Activated naive CD4-positive, alpha-beta T cell treated with anti-CD3 and anti-CD28 coated beads, Interleukin-2, amount 50 U/mL, for 16 hours (primary cell): Measurements from ENCODE around the gene PDZD7.
"Not testable (repeated sequence)": the region's sequence is repeated elsewhere in the genome, so short reads cannot be mapped to it uniquely, and the experiment has no call there.

Source experiments
- DNase-seq: peaks from one replicate; pipeline ENCODE4 v3.0.0-alpha.2; 2020

PDZD7 gene

GRCh38 chr10:101038484-101038883 is 7.6 kb upstream of the PDZD7 start:
- DNase-seq, result no peak

DNA sequence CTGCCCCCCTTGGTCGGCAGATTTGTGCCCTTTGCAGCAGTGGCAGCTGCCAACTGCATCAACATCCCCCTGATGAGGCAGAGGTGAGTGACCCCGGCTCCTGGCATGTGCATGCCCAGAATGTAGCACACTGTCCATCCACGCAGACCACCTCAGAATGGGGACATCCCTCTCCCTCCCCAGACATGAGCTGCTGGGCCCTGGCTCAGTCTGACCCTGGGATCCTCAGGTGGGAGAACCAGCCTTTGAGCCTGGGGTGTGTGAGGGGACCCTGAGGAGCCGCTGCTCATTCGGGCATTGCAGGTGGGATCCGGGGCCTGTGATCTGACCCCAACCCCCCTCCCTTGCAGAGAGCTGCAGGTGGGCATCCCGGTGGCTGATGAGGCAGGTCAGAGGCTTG is 5.8 kb upstream of the PDZD7 start:
- no peak for DNase-seq

- DNase-seq, result no peak
Measured at GRCh38 chr10:101035916-101036702, 5.2 kb upstream of the PDZD7 start.

GRCh38 chr10:101035314-101035713 is 4.4 kb upstream of the PDZD7 start:
- DNase-seq, result no peak

DNA sequence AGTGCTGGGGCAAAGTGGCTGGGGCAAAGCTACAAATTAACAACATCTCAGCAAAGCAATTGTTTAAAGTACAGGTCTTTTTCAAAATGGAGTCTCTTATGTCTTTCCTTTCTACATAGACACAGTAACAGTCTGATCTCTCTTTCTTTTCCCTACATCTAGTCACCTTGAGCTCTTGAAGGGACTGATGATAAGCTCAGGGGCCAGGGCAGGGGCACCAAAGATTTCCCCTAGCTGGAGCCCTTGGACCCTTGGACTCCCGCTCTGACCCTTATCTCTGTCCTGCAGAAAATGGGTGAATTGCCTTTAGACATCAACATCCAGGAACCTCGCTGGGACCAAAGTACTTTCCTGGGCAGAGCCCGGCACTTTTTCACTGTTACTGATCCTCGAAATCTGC is 3.5 kb upstream of the PDZD7 start:
- not testable (repeated sequence) for DNase-seq

GRCh38 chr10:101033276-101033675 is 2.3 kb upstream of the PDZD7 start:
- DNase-seq, result no peak

- DNase-seq, result peak; percentile 34
Measured at GRCh38 chr10:101032637-101033224, 1.8 kb upstream of the PDZD7 start.

DNA sequence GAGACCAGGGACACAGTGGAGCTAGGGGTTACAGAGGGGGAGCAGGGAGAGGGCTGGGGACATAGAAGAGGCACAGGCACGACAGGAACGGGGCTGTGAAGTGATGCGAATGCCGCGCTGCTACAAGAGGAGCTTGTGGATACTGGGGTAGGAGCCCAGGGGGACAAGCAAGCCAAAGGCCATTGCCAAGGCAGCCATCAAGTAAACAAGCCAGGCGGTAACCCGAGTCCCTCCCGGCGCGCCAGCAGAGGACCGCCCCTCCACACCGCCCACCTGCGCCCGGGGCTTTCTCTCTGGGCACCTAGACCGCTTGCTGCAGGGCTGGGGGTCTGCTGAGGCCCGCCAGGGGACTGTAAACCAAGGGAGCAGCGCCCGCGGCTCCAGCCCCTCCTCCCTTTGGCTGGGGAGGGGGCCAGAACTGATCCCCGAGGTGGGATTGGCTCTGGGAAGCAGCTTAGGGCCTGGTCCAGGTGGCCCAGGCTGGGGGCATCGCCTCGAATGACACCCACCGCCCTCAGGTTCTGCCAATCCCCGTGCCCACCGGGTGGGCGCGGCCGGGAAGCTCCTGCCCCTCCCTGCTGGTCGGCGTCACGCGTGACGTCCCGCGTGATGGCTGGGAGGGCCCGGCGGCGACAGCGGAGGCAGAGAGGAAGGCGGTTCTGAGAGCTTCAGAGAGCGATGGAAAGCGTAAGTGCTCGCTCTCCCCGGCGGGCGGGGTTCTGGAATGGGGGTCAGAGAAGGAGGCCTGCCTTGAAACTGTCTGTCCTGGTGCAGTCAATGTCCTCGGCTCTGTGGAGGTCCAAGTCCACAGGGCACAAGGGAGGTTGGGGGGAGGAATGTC is 1.1 kb upstream of the PDZD7 start:
- peak; percentile 74 for DNase-seq

DNA sequence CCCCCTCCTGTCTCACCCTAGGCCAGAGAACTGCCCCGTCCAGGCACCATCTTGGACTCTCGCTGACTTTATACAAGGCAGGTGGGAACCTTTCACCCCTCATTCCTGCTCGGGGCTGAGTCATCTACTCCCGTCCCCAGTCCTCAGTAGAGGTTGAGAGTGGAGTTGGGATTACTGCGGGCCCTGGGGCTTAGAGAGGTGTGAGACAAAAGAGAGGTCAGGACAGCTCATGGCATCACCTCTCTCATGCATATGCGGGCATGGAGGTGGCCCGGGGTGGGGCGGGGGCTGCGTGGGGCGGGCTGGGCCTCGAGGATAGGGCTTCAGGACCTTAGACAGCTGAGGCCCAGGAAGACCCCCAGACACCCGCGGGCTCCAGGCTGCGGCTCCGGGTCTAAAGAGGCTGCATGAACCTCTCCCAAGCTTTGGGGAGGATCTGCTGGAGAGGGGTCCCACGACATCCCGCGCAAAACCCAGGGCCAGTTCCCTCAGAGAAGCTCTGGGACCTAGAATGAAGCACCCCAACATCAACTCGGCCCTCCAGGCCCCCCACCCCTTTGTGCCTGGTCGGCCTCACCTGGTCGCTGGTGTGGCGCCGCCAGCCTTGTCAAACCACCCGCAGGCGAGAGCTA is 317 bp downstream of the PDZD7 start:
- DNase-seq, result no peak

GRCh38 chr10:101029520-101030295 is 1.2 kb downstream of the PDZD7 start:
- DNase-seq, result no peak

GRCh38 chr10:101028446-101029337 is 2.2 kb downstream of the PDZD7 start:
- no peak for DNase-seq

- DNase-seq, result no peak
Measured at GRCh38 chr10:101027106-101027720, 3.7 kb downstream of the PDZD7 start.

DNA sequence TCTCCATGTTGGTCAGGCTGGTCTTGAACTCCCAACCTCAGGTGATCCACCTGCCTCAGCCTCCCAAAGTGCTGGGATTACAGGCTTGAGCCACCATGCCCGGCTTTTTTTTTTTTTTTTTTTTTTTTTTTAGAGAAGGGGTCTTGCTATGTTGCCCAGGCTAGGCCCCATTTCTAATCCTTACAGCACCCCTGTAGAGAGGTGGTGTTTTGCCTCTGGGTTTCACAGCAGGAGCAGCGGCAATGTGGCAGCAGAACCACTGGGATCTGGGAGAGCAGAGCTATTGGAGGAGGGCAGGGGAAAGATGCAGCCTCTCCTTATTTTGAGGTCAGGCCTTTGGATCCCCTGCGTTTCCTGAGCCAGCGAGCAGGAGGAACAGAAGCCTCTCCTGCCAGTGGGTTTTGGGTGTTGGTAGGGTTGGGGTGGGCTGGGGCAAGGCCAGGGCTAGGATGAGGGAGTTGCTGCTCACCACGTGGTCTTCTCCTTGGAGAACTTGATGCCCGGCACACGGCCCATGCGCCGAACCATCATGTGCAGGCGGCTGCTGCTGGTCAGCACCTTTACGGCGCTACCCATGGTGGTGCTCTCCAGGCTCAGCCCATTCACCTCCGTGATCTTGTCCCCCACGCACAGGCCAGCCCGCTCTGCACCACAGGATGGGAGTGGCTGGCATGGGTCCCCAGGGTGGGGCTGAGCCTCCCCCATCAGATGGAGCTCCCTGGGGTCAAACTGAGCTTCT is 7.8 kb downstream of the PDZD7 start:
- DNase-seq, result no peak

GRCh38 chr10:101021692-101022251 is 9.2 kb downstream of the PDZD7 start:
- DNase-seq, result no peak

GRCh38 chr10:101021239-101021638 is 9.7 kb downstream of the PDZD7 start:
- no peak for DNase-seq

GRCh38 chr10:101020427-101021075 is 10.4 kb downstream of the PDZD7 start:
- DNase-seq, result no peak

DNA sequence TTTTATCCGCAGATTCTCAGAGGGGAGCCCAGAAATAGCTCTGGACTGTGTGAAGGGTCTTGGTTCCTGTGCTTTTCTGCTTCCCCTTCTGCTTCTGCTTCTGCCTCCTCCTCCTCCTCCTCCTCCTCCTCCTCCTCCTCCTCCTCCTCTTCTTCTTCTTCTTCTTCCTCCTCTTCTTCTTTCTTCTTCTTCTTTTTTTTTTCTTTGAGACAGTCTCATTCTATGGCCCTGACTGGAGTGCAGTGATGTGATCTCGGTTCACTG is 11.6 kb downstream of the PDZD7 start:
- no peak for DNase-seq

- peak; percentile 76 for DNase-seq
Measured at GRCh38 chr10:101018600-101019439, 12.1 kb downstream of the PDZD7 start.
